Measurements from ENCODE around the gene SLC2A13.
"Not testable (repeated sequence)": the region's sequence is repeated elsewhere in the genome, so short reads cannot be mapped to it uniquely, and the experiment has no call there.

The SLC2A13 gene

GRCh38 chr12:39928181-39928899 lies 177.5 kb downstream of the SLC2A13 start:
- DNase-seq (ENCODE audit: low spot score): no peak

GRCh38 chr12:39923364-39923763 lies 182.5 kb downstream of the SLC2A13 start:
- DNase-seq (ENCODE audit: low spot score): no peak

GRCh38 chr12:39922598-39922997 lies 183.3 kb downstream of the SLC2A13 start:
- not testable (repeated sequence) for DNase-seq (ENCODE audit: low spot score)

DNA sequence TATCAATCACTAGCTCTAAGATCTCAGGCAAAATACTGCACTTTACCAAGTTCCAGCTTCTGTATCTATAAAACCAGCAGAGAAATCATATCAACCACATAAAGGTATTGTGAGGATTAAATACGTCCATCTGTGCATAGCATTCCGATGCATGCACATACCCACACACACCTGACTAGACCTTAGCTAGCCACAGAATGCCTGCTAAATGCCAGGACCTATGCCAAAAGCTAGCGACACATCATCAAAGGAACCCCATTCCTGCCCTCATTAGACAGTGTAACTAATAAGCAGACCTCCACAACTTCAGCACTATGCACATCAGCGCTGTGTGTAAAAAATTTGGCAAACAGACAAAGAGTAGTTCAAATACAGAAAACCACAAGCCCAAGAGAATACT lies 185.2 kb downstream of the SLC2A13 start:
- no peak for DNase-seq (ENCODE audit: low spot score)

DNA sequence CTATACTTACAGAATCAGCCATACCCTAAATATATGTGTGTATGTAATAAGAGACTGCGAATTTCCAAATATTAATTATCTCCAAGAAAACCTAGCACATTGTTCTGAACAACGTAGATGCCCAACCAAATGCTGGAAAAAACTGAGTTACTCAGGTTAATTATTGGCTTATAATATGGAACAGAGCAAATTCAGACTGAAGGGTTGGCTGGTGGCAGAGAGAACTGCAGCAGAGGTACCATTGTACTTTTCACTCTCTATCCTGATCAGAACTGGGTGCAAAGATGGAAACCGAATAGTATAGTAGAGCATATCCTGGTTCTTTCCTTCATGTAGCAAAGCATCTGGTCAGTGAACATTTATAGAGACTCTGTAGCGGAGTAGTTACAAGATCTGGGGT lies 185.7 kb downstream of the SLC2A13 start:
- no peak for DNase-seq (ENCODE audit: low spot score)

- DNase-seq (ENCODE audit: low spot score): no peak
These were observed 186.1 kb downstream of the SLC2A13 start for GRCh38 chr12:39919790-39920189.

DNA sequence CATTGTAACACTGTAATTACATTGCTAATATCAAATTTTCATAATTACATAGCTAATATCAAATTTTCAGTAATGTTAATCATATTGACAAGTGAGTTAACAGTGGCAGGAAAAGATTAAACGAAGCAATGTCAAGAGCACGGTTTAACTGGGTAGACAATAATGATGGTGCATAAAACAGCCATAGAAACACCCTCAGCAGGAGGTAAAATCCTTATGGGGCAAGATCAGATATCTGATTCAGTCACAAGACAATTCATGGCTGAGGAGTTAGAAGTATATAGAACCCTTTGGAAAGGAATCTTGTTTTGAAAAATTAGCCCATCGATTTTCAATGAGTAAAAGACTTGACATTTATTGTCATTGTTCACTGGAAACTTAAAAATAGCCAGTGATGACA lies 190.6 kb downstream of the SLC2A13 start:
- no peak for DNase-seq (ENCODE audit: low spot score)

DNA sequence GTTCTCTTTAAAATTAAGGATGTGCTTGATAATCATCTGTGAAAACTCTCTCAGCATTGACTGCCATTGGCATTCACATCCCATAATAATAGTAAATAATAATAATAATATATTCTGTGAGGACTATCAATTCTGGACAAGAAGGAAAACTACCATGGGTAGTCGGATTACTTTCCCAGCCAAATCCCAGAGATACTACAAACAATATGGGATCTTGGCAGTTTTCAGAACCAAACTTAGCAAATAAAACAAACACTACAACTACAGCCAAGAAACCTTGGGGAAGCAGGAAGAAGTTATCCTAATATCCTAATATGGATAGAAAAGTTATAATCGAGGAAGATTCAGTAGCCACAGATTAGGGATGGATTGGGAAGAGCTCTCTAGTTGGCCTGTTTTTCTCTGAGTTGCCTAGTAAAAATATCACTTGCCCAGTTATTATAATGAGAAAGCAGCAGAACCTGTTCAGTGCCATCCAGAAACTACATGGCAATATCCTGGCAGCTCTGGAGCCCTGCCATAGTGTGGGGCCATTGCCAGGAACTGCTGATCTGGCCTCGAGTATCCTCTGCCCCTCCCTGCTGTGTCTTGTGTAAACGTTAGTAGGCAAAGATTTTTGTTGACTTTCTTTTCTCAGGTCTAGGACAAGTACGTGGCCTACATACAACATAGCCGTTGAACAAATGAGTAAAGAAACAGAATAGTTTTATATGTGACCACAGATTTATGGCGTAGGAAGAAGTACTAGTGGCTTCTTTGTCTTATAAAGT lies 193.5 kb downstream of the SLC2A13 start:
- no peak for DNase-seq (ENCODE audit: low spot score)

- DNase-seq (ENCODE audit: low spot score): no peak
These were observed 199.6 kb downstream of the SLC2A13 start for GRCh38 chr12:39906237-39906636.

DNA sequence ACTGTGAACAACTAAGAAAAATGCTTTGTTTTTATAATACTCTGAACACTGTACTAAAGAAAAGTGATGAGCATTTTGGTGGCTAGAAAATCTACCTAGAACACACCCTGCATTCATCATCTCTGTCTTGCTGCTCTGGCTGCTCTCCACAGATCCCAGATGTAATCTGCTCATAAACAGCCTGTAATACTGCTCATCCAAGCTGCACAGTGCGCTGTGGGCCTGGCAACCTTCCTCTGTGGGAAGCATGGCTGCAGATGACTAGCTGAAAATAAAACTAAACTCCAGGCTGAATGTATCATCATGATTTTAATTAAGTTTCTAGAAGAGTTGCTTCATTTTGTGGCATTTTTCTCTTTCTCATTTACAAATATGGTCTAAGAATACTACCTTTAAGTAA lies 200.7 kb downstream of the SLC2A13 start:
- DNase-seq (ENCODE audit: low spot score): no peak

GRCh38 chr12:39902821-39903220 lies 203.1 kb downstream of the SLC2A13 start:
- no peak for DNase-seq (ENCODE audit: low spot score)

DNA sequence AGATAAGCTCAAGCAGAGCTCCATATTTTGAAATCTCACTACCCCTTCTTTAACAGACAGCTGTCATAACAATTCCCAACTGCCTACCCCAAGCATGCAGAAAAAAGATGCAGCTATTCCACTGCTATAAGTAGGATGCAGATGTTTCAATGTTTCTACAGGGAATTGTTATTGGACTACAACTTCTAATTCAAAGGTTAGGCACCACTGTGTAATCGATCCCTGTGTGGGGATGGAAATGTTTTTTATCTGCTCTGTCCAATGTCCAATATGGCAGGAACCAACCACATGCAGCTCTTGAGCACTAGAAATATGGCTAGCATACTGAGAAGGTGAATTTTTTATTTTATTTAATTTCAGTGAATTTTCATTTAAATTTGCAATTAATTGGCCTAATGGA lies 208.6 kb downstream of the SLC2A13 start:
- DNase-seq (ENCODE audit: low spot score): no peak

- DNase-seq (ENCODE audit: low spot score): not testable (repeated sequence)
These were observed 212.5 kb downstream of the SLC2A13 start for GRCh38 chr12:39893388-39893787.

GRCh38 chr12:39892146-39892545 lies 213.7 kb downstream of the SLC2A13 start:
- no peak for DNase-seq (ENCODE audit: low spot score)

DNA sequence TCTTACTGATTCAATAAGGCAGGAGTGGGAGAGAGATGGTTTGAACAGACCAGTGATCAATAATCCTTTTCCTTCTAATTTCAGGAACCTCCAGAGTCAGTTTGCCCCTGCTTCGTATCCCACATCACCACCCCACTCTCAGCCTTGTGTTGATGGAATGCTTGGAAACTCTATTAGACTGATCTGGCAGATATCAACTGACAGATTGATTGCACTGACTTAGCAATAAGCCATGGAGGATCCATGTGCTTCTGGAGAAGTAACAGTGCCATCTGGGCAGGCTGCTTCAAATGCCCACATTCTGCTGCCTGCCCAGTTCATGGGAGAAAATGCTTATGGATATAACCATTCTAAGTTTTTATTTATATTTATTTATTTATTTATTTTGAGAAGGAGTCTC lies 218.0 kb downstream of the SLC2A13 start:
- no peak for DNase-seq (ENCODE audit: low spot score)

GRCh38 chr12:39886106-39886505 lies 219.8 kb downstream of the SLC2A13 start:
- DNase-seq (ENCODE audit: low spot score): no peak

- no peak for DNase-seq (ENCODE audit: low spot score)
These were observed 221.2 kb downstream of the SLC2A13 start for GRCh38 chr12:39884616-39885125.

GRCh38 chr12:39883411-39883810 lies 222.5 kb downstream of the SLC2A13 start:
- DNase-seq (ENCODE audit: low spot score): no peak

DNA sequence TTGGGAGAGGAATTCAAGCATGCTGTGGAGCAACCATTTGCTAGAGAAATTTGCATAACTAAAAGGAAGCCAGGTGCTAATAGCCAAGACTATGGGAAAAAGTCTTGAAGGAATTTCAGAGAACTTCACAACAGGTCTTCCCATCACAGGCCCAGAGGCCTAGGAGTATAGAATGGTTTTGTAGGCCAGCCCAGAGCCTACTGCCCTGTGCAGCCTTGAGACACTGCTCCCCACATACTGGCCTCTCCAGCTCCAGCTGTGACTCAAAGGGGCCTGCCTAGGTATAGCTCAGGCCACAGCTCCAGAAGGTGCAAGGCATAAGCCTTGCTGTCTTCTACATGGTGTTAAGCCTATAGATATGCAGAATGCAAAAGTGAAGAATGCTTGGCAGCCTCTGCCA lies 227.1 kb downstream of the SLC2A13 start:
- no peak for DNase-seq (ENCODE audit: low spot score)

DNA sequence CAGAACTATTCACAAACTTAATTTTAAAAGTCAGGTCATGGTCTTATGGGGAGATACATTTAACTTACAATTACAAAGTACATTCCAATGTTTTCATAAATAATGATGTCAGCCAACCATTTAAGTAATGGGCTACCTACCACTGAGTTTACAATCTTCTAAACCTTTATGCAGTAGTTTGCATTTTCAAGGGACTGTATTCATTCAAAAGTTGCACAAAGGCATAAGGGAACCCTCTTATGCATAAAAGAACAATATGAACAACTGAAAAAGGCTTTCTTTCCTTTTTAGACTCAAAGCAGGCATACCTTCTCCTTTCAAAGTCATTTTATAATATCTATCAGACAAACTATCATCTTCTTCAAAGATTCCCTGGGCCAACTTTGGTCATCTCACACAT lies 230.2 kb downstream of the SLC2A13 start:
- no peak for DNase-seq (ENCODE audit: low spot score)

GRCh38 chr12:39874785-39875184 lies 231.1 kb downstream of the SLC2A13 start:
- DNase-seq (ENCODE audit: low spot score): no peak

- DNase-seq (ENCODE audit: low spot score): no peak
These were observed 232.8 kb downstream of the SLC2A13 start for GRCh38 chr12:39873065-39873464.

DNA sequence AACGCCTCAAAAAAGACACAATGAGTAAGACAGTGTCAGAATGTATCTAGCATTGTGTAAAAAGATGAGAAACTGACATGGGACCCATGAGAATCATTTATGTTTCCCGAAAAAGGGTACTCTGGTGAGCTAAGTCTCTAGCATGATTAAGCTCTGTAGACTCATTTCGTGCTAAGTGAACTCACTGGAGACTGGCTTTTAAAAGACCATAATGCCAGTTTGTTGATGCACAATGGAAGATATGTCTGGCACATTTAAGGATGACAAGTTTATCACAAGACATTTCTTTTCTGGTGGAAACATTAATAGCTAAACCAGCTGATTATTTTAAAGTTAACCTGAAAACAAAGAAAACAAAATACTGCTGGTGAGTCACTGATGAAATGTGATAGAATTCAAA lies 233.5 kb downstream of the SLC2A13 start:
- DNase-seq (ENCODE audit: low spot score): no peak
